Left colon (tissue), 2 donors: ENCODE measurements around the gene SV2A. TPM values are rescaled to one million over a fixed set of nuclear protein-coding genes. Genes with fewer than 3 reads are reported as not detected.
"Not testable (repeated sequence)": the region's sequence is repeated elsewhere in the genome, so short reads cannot be mapped to it uniquely, and the experiment has no call there.

Experiments
- ATAC-seq: fragments of 200-7000 bp; cut with Tn5 transposase; one replicate; pipeline ENCODE4 v1.9.1; 2020; ENCODE audit warnings: mild to moderate bottlenecking, moderate library complexity
- DNase-seq, 2 donors: peaks; one replicate each; pipeline ENCODE4 v3.0.0-alpha.2; 2020
- intact Hi-C, 2 donors: fragments of 100-400 bp; cut with DNase I in 1 of 2; cut with micrococcal nuclease in 1 of 2; formaldehyde crosslinking; loops; one replicate each; pipeline versions ENCODE4 v1.11.2 to v1.14.0; 2022; cut with DNase I, micrococcal nuclease
- total RNA-seq, 2 donors: library from RNA; stranded (reverse); fragmentation: NEBNext Ultra II Directional; extraction: Animal tissue kit (Norgen Biotek cat#: 25700); gene quantifications; one replicate each; pipeline ENCODE4 v1.2.1, GENCODE V29; 2021
- donor health status: DM: no; HTN: no; CAD: no.
- donor health status: DM: yes; HTN: yes; CAD: no.

Gene SV2A
- total RNA-seq, 2 donors from 2014 or later = 1.1 to 1.4 TPM

- DNase-seq (no peak), ATAC-seq (no peak)
- intact Hi-C loops = loop anchor here in 1 of 2 donors (10.0 kb wide), 2 partner anchors 168 to 268 kb away; partner anchors contain the start of gene VPS45
These were observed 21.1 kb downstream of the SV2A start for GRCh38 chr1:149896575-149896974.

DNA sequence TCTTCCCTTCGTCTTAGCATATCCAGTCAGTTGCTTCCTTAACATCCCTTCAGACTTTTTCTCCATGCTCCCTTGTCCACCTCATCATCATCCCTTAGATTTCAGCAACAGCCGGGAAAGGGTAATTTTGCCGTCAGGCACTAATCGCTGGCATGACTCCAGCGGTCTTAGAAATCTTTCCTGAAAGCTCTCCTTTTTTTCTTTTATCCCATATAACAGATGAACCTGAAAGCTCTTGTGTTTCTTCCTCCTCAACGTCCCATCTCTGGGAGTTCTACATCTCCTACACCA lies 28.7 kb downstream of the SV2A start:
- intact Hi-C loops = no loop called here
- ATAC-seq (no peak), DNase-seq (peak in 1 of 2 donors; percentile 43)

GRCh38 chr1:149888247-149888998 lies 29.2 kb downstream of the SV2A start:
- intact Hi-C loops = no loop called here
- ATAC-seq (peak; percentile 36), DNase-seq (peak; percentile 84 to 86)

DNA sequence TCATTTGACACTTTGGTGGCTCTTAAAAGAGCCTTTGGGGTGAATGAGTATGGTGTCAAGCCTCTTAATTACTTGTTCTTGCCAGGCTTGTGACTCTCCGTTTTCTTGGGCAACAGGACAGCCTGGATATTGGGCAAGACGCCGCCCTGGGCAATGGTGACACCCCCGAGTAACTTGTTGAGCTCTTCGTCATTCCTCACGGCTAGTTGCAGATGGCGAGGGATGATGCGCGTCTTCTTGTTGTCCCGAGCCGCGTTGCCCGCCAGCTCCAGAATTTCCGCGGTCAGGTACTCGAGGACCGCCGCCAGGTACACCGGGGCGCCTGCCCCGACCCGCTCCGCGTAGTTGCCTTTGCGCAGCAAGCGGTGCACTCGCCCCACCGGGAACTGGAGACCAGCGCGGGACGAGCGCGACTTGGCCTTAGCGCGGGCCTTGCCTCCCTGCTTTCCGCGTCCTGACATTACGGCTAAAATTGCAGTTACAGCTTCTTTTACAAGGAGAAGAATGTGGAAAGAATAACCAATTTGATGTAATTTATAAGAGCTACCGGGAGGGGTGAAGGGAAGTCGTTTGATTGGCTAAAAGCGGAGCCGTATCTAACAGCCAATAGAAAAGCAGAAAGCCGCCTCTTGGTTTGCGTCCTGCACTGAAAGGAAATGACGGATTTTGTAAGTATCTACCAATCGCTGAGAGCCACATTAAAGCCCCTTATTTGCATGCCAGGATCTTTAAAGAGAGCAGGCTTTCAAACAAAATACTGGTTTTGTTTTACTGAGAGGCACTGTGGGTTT lies 30.0 kb downstream of the SV2A start:
- ATAC-seq (peak; percentile 61), DNase-seq (peak; percentile 76 to 91)
- intact Hi-C loops = no loop called here

DNA sequence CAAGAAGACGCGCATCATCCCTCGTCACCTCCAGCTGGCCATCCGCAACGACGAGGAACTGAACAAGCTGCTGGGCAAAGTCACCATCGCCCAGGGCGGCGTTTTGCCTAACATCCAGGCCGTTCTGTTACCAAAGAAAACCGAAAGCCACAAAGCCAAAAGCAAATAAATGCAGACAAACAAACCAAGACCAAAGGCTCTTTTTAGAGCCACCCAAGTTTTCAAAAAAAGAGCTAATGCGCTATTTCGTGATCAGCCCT lies 30.5 kb downstream of the SV2A start:
- DNase-seq, ATAC-seq, intact Hi-C loops: not testable (repeated sequence)

DNA sequence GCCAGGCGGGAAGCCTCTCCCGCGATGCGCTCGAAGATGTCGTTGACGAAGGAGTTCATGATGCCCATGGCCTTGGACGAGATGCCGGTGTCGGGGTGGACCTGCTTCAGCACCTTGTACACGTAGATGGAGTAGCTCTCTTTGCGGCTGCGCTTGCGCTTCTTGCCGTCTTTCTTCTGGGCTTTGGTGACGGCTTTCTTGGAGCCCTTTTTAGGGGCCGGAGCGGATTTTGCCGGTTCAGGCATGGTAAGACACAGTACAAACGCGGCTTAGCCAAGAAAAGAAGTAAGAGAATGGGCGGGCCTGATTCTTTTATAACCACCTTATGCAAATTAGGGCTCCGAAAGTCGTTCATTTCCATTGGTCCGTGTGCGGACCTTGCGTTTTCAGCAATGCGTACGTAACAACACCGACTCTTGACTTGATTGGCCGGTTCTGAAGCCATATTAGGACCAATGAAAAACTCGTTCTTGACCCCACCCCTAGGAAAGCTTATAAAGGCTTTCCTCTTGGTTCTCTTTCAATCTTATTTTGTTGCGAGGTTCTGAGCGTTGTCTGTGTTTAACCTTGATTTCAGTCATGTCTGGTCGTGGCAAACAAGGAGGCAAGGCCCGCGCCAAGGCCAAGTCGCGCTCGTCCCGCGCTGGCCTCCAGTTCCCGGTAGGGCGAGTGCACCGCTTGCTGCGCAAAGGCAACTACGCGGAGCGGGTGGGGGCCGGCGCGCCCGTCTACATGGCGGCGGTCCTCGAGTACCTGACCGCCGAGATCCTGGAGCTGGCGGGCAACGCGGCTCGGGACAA lies 31.0 kb downstream of the SV2A start:
- intact Hi-C loops = no loop called here
- ATAC-seq (peak; percentile 70), DNase-seq (peak; percentile 82 to 94)

GRCh38 chr1:149886121-149886395 lies 31.6 kb downstream of the SV2A start:
- peak; percentile 1 for ATAC-seq
- intact Hi-C loops, DNase-seq: not testable (repeated sequence)

GRCh38 chr1:149885339-149886120 lies 32.1 kb downstream of the SV2A start:
- DNase-seq (peak; percentile 87 to 88), ATAC-seq (peak; percentile 44)
- intact Hi-C loops = no loop called here

DNA sequence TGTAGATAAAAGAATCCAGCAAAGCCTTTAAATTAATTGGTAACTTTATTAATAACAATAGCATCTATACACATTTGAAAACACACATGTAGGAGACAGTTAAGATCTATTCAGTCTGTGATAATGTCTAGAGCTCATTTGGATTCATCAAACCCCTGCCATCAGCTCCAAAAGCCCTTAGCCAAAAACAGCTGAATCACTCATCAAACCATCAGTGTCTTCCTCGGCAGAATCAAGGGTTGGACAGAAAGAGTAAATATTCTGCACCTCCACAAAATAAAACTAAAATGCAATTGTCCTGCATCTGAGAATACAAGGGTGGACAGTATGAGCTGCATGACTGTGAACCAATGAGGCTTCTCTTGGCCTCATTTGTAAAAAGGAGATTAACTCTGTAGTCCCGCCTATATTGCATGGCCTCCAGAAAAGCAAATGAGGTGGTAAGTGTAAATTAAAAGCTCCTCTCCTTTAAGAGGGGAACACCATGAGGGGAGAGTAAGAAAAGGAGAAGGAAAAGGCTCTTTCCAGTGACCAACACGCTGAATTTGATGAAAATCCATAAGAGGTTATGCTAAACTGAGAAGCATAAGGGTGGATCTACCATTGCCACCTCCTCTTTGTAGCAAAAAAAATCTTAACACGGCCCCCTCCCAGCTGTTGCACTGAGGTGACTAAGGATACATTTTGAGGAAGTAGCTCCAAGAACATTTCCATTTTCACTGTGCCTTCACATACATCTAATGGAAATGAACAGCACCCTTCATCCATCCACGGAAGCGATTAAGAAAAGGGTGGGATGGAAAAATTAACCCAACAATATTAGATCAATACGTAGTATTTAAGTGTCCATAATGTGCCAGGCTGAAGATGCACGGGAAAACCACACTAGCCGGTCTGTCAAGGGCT lies 33.0 kb downstream of the SV2A start:
- DNase-seq (no peak), ATAC-seq (no peak)
- intact Hi-C loops = no loop called here

DNA sequence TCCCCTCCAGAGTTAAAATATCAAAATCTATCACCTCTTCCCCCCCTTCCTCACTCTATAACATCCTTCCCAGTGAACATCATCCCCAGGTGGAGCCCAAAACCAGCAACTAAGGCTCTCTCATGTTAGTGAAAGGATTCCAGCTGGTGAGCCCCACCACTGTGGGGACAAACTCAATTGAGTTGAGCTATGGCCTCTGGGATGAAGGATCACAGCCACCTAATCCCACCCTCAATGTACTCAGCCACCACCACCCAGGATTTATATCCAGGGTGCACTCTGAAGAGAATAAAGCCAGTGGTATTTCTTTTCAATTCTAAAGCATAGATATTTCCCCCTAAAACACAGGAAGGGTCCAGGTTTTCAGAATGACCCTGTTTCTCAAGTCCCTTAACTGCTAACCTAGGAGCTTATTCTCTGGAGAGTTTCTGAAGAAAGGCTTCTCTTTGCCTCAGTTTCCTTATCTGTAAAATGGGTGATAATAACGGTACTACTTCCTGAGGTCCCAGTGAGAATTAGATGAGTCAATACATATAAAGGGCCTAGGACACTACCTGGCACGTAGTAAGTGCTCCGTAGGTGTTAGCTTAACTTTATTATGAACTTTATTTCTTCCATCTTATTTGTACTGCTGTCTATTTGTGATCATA lies 33.9 kb downstream of the SV2A start:
- intact Hi-C loops = no loop called here
- ATAC-seq = no peak
- DNase-seq = no peak

DNA sequence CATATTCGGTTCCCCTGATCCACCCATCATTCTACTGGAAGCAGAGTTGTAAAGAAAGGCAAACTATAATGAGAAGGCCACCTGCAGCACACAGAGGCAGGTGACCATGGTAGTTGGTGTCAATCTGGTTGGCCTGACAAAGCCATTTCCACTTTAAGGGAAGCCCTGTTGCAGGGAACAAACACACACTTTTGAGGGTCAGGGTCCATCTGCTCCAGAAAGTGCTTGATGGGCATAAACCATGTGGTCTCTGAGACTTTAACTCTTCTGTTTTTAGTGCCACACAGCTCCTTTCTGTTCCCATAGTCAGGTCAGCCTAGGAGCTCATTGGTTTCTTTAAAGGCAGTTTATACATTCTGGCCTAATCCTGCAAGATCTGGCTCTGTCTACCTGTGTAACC lies 35.8 kb downstream of the SV2A start:
- ATAC-seq (no peak), DNase-seq (no peak)
- intact Hi-C loops = no loop called here

- DNase-seq (no peak), ATAC-seq (no peak)
- intact Hi-C loops = no loop called here
These were observed 38.1 kb downstream of the SV2A start for GRCh38 chr1:149879556-149879955.

DNA sequence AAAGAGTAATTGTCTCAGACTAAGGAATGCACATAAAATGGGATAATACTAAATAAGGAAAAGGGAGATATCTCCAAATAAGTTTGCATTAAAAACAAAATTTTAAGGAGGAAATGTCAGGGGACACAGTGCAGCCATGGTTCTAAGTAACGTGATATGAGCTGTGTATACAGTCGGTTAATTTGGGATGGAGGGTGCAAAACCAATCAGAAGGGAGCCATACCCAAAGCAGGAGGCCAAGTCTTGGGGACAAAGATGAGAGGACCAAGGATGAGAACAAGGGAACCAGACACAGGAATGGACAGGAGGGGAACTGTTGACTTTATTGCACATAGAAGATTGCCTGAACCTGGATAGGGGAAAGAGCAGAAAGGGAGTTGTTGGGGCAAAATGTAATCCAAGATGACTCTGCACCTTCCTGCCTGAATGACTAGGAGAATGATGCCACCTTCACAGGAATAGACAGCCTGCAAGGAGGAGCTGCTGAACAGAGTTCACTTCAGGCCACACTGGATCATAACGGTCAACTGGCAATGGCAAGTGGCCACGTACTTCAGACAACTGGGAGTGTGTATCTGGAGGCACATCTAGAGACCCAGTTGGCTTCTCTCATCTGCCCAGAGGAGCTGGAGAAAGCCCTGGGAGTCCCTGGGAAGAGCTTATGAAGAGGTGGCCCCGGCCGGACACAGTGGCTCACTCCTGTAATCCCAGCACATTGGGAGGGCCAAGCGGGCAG lies 40.3 kb downstream of the SV2A start:
- DNase-seq (no peak), ATAC-seq (no peak)
- intact Hi-C loops = no loop called here

GRCh38 chr1:149873060-149873459 lies 44.6 kb downstream of the SV2A start:
- ATAC-seq, intact Hi-C loops, DNase-seq: not testable (repeated sequence)

DNA sequence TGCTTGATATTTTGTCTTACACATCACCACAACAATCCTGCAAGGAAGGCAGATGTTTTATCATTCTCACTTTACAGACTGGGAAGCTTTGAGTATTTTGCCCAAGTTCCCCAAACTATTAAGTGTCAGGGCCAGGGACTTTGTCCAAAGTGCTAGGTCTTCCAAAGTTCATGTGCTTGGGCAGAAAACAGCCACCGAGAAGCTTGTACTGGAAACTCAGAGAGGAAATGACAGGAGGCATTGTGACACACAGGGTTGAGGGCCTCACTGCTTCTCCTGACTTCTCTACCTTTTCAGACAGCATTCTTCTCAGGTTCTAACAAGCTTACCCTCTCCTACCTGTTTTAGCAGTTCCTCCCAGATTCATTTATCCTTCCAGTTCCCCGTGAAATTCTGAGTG lies 50.8 kb downstream of the SV2A start:
- intact Hi-C loops, ATAC-seq, DNase-seq: not testable (repeated sequence)

GRCh38 chr1:149861497-149862054 lies 56.1 kb downstream of the SV2A start:
- DNase-seq, intact Hi-C loops: not testable (repeated sequence)
- ATAC-seq = peak; percentile 22
